D341Med (cell line): Measurements from ENCODE around the gene UGT1A10.

Experiments
- DNase-seq: peaks from one replicate; pipeline ENCODE4 v3.0.0; 2012; ENCODE audit warnings: low spot score

UGT1A10 gene

GRCh38 chr2:233803994-233804393 is 167.7 kb downstream of the UGT1A10 start:
- DNase-seq = no peak

GRCh38 chr2:233807215-233807865 is 171.1 kb downstream of the UGT1A10 start:
- DNase-seq = no peak

GRCh38 chr2:233807966-233808935 is 172.0 kb downstream of the UGT1A10 start:
- no peak for DNase-seq

GRCh38 chr2:233810385-233810784 is 174.1 kb downstream of the UGT1A10 start:
- no peak for DNase-seq

GRCh38 chr2:233811087-233811486 is 174.8 kb downstream of the UGT1A10 start:
- no peak for DNase-seq

- DNase-seq = no peak
Observed at GRCh38 chr2:233811732-233812131, 175.5 kb downstream of the UGT1A10 start.

GRCh38 chr2:233813236-233814055 is 177.2 kb downstream of the UGT1A10 start:
- DNase-seq = no peak

GRCh38 chr2:233814056-233814835 is 178.0 kb downstream of the UGT1A10 start:
- no peak for DNase-seq

GRCh38 chr2:233815861-233816260 is 179.6 kb downstream of the UGT1A10 start:
- DNase-seq = no peak

- no peak for DNase-seq
Observed at GRCh38 chr2:233816334-233816733, 180.1 kb downstream of the UGT1A10 start.

GRCh38 chr2:233816771-233817170 is 180.5 kb downstream of the UGT1A10 start:
- DNase-seq = no peak

- no peak for DNase-seq
Observed at GRCh38 chr2:233817361-233817911, 181.2 kb downstream of the UGT1A10 start.

GRCh38 chr2:233817995-233818638 is 181.9 kb downstream of the UGT1A10 start:
- DNase-seq = no peak

- no peak for DNase-seq
Observed at GRCh38 chr2:233818639-233819621, 182.7 kb downstream of the UGT1A10 start.

- no peak for DNase-seq
Observed at GRCh38 chr2:233819884-233820773, 183.9 kb downstream of the UGT1A10 start.

GRCh38 chr2:233820774-233821105 is 184.5 kb downstream of the UGT1A10 start:
- no peak for DNase-seq

GRCh38 chr2:233821196-233821595 is 184.9 kb downstream of the UGT1A10 start:
- DNase-seq = no peak

- no peak for DNase-seq
Observed at GRCh38 chr2:233821709-233822100, 185.5 kb downstream of the UGT1A10 start.
